ENCODE data around the gene RANBP9.

RANBP9 gene

DNA sequence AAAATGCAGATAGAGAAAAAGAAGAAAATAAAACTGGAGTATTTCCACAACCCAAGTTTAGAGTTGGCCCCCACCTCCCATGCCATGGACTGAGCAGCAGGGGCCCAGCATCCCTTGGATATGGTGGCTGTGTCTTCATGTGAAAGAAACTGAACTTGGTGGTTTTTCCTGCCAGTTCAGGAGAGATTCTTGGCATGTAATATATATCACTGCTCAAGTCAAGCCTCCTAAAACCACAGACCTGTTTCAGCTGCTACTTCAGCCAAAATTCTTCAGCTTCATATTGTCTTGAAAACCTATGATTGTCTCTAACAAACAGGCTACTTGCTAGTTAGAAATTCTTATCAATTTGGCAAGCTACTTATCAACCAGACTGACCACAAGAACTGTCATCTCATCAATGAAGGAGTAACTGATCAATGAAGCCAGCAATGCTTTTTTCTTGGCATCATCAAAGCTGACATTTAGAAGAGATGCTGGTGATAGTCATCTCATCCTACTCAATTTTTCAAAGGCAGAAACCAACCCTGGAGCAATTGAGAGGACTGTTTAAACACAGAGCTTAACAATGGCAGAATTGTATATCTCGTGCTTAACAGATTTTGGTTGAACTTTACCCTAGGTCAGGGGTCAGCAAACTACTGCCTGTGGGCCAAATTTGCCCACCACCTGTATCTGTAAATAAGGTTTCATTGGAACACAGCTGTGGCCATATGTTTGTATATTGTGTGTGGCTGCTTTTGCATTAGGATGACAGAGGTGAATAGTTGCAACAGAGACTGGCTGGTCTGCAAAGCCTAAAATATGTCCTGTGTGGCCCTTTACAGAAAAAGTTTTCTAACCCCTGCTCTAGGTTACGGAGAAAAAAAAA lies 106.9 kb downstream of the RANBP9 start:
- no peak for DNase-seq (ENCODE audit: low read depth in 3 of 3, low spot score in 1 of 3)

DNA sequence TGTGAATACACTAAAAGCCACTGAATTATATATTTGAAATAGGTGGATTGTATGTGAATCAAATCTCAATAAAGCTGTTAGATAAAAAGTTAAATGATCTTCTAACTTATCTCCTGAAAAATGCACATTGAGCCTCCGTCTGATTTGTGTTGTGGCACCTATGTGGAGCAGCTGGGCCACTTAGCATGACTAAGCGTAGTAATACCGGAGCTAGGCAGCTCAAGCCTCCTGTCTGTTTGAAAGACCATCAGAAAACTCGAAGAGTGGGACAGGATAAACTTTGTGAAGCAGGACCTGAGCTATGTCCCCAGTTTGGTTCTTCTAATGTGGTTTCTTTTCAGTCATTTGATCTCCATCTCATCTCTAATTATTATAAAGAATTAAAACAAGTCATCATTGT lies 107.5 kb downstream of the RANBP9 start:
- no peak for DNase-seq (ENCODE audit: low read depth in 3 of 3, low spot score in 1 of 3)

- DNase-seq (ENCODE audit: low read depth in 3 of 3, low spot score in 1 of 3): no peak
Observed at GRCh38 chr6:13600036-13600435, 111.6 kb downstream of the RANBP9 start.

- DNase-seq (ENCODE audit: low read depth in 3 of 3, low spot score in 1 of 3): no peak
Observed at GRCh38 chr6:13597073-13597472, 114.6 kb downstream of the RANBP9 start.

DNA sequence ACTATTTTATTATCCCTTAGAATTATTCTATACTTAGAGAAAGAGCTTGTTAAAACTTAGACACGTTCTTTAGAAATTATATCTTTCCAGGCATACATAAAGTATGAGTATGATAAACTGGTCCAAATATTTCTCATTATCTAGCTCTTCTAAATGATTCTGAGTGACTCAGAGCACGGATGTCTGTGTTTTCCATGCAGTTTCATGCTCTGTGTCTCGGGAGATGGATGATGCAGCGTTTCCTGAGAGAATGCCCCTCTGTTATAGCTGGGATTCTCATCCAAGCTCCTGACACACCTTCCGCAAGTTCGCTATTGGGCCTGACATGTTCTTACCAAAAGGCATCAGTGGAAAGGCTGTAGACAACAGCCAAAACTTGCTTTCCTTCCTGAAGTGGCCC lies 117.9 kb downstream of the RANBP9 start:
- no peak for DNase-seq (ENCODE audit: low read depth in 3 of 3, low spot score in 1 of 3)

DNA sequence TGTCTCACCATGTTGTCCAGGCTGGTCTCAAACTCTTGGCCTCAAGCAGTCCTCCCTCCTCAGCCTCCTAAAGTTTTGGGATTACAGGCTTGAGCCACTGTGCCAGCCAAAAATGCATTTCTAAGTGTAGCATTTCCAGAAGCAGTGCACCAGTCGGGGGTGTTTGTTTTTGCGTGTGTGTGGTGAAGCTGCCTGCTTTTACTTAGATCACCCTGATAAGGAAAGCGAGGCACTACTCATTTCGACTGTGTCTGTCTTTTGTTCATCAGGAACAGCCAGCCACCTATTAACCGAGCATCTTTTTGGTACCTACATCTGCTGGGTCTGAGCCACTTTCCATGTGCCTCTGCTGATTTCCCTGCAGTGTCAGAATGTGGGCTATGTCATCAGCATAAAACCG lies 118.5 kb downstream of the RANBP9 start:
- no peak for DNase-seq (ENCODE audit: low read depth in 3 of 3, low spot score in 1 of 3)

DNA sequence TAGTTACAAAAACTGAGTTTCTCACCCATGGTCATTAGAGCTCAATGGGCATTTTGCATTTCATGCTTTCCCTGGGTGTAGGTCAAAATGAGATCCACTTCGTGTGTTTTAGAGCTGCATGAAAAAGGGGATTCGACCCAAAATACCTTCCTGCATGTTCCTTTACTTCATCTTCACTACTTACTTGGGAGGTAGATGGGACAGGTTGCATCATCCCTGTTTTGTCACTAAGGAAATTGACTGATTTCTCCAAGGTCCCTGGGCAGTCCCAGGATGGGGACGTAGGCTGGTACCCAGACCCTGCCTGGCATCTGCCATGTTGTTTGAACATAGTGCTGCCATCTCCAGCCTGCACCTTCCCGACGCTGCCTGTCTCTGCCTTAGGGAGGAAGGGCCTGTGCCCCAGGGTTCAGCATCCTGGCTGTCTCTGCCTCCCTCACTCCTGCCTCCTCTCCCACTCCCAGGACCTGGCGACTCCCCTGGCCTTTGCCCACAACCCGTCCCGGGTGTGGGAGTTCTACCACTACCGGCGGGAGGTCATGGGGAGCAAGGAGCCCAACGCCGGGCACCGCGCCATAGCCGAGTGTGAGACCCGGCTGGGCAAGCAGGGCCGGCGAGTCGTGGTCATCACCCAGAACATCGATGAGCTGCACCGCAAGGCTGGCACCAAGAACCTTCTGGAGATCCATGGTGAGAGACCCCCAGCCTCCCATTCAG lies 120.3 kb downstream of the RANBP9 start:
- DNase-seq (ENCODE audit: low read depth in 3 of 3, low spot score in 1 of 3): no peak

DNA sequence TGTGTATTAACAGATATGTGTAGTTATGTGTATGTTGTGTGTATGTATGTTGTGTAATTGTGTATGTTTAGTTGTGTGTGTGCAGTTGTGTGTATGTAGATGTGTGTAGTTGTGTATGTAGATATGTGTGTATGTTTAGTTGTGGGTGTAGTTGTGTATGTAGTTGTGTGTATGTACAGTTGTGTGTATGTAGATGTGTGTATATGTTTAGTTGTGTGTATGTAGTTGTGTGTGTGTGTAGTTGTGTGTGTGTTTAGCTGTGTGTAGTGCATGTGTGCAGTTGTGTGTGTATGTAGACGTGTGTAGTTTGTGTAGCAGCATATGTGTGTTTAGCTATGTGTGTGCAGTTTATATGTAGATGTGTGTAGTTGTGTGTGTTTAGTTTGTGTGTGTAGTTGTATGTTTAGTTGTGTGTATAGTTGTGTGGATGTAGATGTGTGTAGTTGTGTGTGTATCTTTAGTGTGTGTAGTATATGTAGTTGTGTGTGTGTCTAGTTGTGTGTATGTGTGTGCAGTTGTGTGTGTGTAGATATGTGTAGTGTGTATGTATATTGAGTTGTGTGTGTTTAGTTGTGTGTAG lies 121.0 kb downstream of the RANBP9 start:
- DNase-seq (ENCODE audit: low read depth in 3 of 3, low spot score in 1 of 3): no peak

DNA sequence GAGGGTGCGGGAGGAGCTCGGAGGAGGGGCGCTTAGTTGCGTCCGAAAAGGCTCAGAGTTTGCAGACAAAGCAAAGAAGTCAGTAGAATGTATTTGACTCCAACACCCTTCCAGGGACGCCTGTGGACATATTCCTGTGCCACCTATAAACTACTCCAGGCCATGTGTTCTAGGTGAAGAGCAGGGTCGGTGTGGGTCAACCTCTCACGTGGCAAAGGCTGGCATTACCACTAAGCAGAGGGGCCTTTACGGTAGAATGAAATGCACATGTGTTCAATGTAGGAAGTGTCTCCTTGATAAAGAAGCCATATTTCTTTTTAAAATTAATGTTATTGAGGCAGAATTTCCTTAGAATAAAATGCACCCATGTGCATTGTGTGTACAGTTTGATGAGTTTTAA lies 121.8 kb downstream of the RANBP9 start:
- no peak for DNase-seq (ENCODE audit: low read depth in 3 of 3, low spot score in 1 of 3)

DNA sequence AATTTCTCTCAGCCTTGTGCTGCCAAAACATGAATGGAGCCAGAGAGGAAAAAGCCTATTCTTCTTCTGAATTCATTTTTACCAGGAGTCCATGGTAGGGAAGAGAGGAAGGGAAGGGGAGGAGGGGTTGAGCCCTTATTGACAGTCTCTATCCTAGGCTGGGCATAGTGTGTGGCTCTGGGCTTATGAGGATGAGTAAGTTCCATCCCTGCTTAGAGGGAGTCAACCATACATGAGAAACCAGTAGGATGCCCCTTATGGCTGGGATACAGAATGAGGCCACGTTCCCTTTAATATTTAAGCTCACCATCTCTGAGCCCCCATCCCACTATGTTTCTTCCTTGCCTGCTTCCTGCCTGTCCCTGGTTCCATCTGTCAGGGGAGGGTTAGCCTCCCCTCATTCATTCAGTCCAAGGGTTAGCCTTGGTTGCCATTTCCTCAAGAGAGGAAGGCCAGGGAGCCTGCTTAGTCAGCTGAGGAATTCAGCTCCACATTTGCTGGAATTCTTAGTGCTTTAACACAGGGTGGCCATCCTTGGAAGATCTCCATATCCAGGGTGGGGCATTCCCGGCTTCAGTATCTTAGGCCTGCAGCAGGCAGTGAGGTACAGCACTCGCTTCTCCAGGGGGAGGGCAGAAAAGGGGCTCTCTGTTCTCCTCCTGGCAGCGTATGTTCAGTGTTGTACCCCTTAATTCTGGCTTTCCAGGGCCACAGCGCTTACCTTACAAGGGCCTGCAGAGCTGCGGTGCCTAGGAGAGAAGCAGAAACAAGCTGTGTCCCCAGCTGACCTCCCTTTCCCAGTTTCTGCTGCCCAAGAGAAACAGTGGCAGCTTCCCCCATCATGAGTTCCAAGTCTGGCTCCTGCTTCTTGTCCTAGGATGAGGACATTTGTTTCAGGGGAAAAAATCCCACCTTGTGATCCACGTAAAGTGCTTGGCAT lies 124.8 kb downstream of the RANBP9 start:
- no peak for DNase-seq (ENCODE audit: low read depth in 3 of 3, low spot score in 1 of 3)

- DNase-seq (ENCODE audit: low read depth in 3 of 3, low spot score in 1 of 3): no peak
Observed at GRCh38 chr6:13581700-13582229, 129.9 kb downstream of the RANBP9 start.

DNA sequence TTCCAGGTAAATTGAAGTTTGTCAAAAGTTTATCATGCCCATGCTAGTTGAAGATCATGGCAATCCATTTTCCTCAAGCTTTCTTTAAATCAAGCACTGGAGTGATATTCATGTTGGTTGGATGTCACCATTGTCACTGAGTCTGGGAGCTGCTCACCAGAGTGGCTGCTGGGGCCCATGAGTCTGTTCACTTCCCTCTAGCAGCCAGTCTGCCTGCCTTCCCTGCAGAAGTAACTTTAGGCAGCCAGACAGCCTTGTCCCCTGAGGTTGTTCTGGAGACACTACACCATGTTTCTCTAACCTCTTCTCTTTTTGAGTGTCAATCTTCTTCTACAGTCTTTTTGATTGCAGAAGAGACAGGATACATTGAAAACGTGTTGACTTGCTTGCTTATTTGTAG lies 131.7 kb downstream of the RANBP9 start:
- DNase-seq (ENCODE audit: low read depth in 3 of 3, low spot score in 1 of 3): no peak

DNA sequence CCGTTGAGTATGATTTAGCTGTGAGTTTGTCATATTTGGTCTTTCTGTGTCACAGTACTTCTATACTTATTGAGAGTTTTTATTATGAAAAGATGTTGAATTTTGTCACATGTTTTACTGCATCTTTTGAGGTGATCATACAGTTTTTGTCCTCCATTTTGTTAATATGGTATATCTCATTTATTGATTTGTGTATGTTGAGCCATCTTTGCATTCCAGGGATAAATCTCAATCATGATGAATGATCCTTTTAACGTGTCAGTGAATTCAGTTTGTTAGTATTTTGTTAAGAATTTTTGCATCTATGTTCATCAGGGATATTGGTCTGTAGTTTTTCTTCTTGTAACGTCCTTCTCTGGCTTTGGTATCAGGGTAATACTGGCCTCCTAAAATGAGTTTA lies 133.7 kb downstream of the RANBP9 start:
- no peak for DNase-seq (ENCODE audit: low read depth in 3 of 3, low spot score in 1 of 3)

GRCh38 chr6:13576017-13576416 lies 135.6 kb downstream of the RANBP9 start:
- DNase-seq (ENCODE audit: low read depth in 3 of 3, low spot score in 1 of 3): no peak

DNA sequence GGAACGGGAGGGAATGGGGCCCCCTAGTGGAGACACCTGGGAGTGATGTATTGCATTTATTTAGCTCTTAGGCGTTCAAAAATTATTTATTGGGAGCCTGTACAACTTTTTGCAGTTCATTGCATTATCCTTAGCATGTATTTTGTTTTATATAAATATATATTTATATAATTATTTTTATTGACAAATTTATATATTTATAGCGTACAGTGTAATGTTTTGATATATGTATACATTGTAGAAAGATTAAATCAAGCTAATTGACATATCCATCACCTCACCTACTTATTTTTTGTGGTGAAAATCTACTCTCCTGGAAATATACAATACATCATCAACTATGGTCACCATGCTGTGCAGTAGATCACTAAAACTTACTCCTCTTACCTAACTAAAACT lies 136.3 kb downstream of the RANBP9 start:
- no peak for DNase-seq (ENCODE audit: low read depth in 3 of 3, low spot score in 1 of 3)

GRCh38 chr6:13574571-13575376 lies 136.9 kb downstream of the RANBP9 start, which contains the start of gene SIRT5:
Gene SIRT5, plus strand, starts transcription at chr6:13574601. Its CDS starts 9,510 bp downstream, at chr6:13584111.
- DNase-seq (ENCODE audit: low read depth in 3 of 3, low spot score in 1 of 3): peak; percentile 35 to 48 (median 39)

- DNase-seq (ENCODE audit: low read depth in 3 of 3, low spot score in 1 of 3): peak; percentile 84 to 88 (median 87)
Observed at GRCh38 chr6:13574149-13574570, 137.5 kb downstream of the RANBP9 start.

DNA sequence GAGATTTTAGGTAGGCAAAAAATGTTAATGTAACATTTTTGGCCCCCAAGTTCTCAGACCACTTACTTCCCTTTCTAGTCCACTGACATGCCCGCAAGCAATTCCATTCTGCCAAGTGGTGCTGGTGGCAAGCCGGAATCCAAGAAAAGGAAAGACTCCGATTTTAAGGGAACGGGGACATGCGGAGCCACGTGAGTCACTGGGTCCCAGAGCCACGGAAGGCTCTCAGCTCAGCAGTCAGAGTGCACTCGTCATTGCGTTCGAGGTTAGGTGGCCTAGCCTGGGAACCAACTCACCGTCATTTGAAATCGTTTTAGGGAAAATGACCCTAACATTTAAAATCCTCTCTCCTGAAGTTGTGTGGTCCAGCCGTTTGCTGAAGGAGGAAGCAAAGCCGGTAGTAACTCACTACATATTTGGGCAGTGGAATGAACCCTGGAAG lies 137.9 kb downstream of the RANBP9 start:
- DNase-seq (ENCODE audit: low read depth in 3 of 3, low spot score in 1 of 3): no peak

- no peak for DNase-seq (ENCODE audit: low read depth in 3 of 3, low spot score in 1 of 3)
Observed at GRCh38 chr6:13572951-13573654, 138.5 kb downstream of the RANBP9 start.

Data from stimulated activated CD4-positive, alpha-beta T cell treated with anti-CD3 and anti-CD28 coated beads, TNF-alpha, amount 100 ng/mL, for 1 hour (primary cell).